ENCODE data around the gene ASMTL. TPM values are rescaled to one million over a fixed set of nuclear protein-coding genes. Genes with fewer than 3 reads are reported as not detected.
"Not testable (repeated sequence)": the region's sequence is repeated elsewhere in the genome, so short reads cannot be mapped to it uniquely, and the experiment has no call there.

The ASMTL gene
- polyA plus RNA-seq, 1 donor: 37.1 TPM

GRCh38 chrX:1462110-1462509, 9.4 kb upstream of the ASMTL start:
- no peak for DNase-seq

- DNase-seq: no peak
Observed at GRCh38 chrX:1455948-1456280, 3.2 kb upstream of the ASMTL start.

GRCh38 chrX:1453951-1454785, 1.5 kb upstream of the ASMTL start:
- DNase-seq: peak; percentile 81

DNA sequence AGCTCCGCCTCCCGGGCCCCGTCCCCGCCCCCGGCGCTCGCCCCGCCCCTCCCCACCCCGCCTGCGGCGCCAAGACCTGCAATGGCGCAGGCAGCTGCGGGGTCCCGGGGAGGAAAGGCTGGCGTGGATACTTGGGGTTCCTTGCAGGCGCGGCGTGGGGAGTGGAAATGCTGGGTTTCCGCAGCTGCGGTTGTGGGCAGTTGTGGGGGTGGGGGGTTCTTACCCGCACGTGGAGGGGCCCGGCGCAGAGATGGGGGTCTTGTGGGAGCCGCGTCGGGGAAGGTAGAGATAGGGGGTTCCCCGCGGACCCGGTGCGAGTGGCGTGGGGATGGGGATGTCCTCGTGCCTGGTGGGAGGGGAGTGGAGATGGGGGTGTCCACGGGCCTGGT, 680 bp upstream of the ASMTL start:
- DNase-seq: peak; percentile 17

DNA sequence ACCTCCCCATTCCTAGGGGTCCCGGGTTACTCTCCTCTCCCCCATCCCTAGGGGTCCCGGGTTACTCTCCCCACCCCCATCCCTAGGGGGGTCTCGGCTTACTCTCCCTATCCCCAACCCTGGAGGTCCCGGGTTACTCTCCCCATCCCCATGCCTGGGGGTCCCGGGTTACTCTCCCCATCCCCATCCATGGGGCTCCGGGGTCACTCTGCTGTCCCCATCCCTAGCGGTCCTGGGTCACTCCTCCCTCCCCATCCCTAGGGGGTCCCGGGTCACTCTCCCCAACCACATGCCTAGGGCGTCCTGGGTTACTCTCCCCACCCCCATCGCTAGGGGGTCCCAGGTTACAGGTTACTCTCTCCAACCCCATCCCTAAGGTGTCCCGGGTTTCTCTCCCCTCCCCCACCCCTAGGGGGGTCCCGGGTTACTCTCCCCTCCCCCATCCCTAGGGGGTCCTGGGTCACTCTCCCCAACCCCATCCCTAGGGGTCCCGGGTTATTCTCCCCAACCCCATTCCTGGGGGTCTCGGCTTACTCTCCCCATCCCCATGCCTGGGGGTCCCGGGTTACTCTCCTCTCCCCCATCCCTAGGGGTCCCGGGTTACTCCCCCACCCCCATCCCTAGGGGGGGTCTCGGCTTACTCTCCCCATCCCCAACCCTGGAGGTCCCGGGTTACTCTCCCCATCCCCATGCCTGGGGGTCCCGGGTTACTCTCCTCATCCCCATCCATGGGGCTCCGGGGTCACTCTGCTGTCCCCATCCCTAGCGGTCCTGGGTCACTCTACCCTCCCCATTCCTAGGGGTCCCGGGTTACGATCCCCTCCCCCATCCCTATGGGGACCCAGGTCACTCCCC, 821 bp downstream of the ASMTL start:
- no peak for DNase-seq

- DNase-seq: no peak
Observed at GRCh38 chrX:1451251-1451660, 1.5 kb downstream of the ASMTL start.

GRCh38 chrX:1450361-1451161, 2.1 kb downstream of the ASMTL start:
- DNase-seq: no peak

GRCh38 chrX:1449823-1450149, 2.9 kb downstream of the ASMTL start:
- no peak for DNase-seq

DNA sequence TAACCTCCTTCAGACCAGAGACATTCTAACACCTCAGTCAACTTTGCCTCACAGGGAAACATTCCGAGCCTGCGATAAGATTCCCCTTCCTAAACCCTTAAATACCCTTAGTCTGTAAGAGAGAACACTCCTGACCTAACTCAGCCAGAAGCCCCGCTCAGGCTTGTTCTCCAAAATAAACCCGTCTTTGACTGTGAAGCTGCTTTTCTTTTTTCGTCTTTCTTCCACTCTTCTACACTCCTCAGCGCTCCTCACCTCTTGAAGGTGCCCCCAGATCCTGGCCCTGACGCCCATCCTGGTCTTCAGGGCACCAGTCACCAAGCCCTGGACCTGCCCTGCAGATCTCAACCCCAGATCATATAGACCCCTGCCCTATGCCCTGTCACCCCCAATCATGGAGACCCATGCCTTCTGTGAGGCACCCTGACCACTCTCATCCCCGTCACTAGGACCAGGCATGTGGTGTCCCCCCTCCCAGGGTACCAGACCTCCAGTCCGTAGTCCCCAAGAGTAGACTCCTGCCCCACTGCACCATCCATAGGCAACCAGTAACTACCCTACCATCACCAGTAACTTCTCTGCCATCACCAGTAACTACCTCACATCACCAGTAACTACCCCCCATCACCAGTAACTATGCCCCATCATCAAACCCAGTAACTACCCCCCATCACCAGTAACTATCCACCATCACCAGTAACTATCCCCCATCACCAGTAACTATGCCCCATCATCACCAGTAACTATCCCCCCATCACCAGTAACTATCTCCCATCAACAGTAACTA, 3.5 kb downstream of the ASMTL start:
- no peak for DNase-seq

- DNase-seq: not testable (repeated sequence)
Observed at GRCh38 chrX:1448573-1449001, 4.1 kb downstream of the ASMTL start.

DNA sequence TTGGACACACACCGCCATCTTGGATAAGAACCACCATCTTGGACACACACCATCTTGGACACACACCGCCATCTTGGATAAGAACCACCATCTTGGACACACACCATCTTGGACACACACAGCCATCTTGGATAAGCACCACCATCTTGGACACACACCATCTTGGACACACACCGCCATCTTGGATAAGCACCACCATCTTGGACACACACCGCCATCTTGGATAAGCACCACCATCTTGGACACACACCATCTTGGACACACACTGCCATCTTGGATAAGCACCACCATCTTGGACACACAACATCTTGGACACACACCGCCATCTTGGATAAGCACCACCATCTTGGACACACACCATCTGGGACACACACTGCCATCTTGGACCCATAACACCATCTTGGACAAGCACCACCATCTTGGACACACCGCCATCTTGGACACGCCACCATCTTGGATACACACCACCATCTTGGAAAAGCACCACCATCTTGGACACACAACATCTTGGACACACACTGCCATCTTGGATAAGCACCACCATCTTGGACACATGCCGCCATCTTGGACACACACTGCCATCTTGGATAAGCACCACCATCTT, 4.6 kb downstream of the ASMTL start:
- not testable (repeated sequence) for DNase-seq

GRCh38 chrX:1446984-1447968, 5.4 kb downstream of the ASMTL start:
- DNase-seq: not testable (repeated sequence)

GRCh38 chrX:1444561-1445500, 7.9 kb downstream of the ASMTL start:
- no peak for DNase-seq

DNA sequence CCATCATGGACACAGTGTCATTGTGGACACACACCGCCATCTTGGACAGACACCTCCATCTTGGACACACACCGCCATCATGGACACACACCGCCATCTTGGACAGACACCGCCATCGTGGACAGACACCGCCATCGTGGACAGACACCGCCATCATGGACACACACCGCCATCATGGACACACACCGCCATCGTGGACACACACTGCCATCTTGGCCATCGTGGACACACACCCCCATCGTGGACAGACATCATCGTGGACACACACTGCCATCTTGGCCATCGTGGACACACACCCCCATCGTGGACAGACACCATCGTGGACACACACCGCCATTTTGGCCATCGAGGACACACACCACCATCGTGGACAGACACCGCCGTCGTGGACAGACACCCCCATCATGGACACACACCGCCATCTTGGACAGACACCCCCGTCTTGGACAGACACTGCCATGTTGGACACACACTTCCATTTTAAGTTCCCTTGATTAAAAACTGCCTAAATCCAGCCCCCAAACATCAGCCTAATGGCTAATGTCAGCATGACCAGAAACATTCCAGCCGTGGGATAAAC, 9.1 kb downstream of the ASMTL start:
- DNase-seq: no peak

GRCh38 chrX:1442724-1443367, 9.9 kb downstream of the ASMTL start:
- DNase-seq: no peak

GRCh38 chrX:1442016-1442665, 10.6 kb downstream of the ASMTL start:
- no peak for DNase-seq

DNA sequence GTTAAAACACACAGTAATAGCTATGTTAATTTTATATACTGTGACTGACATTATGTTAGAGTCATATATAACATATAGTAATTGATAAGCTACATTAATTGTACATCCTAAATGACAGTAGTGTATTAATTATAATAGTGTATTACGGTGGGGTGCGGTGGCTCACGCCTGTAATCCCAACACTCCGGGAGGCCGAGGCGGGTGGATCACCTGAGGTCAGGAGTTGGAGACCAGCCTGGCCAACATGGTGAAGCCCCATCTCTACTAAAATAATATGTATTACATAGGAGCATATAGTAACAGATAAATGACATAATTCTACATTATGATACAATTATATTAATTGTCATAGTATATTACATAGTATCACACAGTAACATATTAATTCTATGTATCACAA, 12.2 kb downstream of the ASMTL start:
- no peak for DNase-seq

Data from left kidney (tissue), 2 donors.